ENCODE measurements around the gene PPIL1.

- TF ChIP-seq CTCF (conservative IDR thresholded peaks at IDR 0.05 in 1 of 2, IDR thresholded peaks at IDR 0.05 in 1 of 2; ENCODE audit: low read depth in 1 of 2, low read length in 2 of 2) = peak; percentile 76 to 77
- TF ChIP-seq EZH2 (IDR thresholded peaks at IDR 0.05; ENCODE audit: low read length, missing control alignments) = no peak
These were observed 23.4 kb downstream of the PPIL1 start for GRCh38 chr6:36851149-36851614.

Measured in fibroblast of lung (primary cell).